Sigmoid colon (tissue), 4 donors: ENCODE results near the gene DHRS7B.

Experiments
- CTCF ChIP-seq, 4 experiments: fragments of 450-650 bp in 3 of 4; fragments of 200-600 bp in 1 of 4; IDR thresholded peaks; one replicate each; pipeline ENCODE4 v1.5.1; 2016 to 2019; ENCODE audit warnings: antibody characterized with exemption in 4 of 4, mild to moderate bottlenecking in 3 of 4, moderate library complexity in 2 of 4
- EP300 ChIP-seq, 4 donors: sonication (generic); formaldehyde crosslinking; IDR thresholded peaks; one replicate each; pipeline ENCODE4 v1.6.1; 2017; ENCODE audit warnings: antibody characterized with exemption in 4 of 4
- POLR2A ChIP-seq, 2 donors: fragments of 450-650 bp; IDR thresholded peaks; one replicate each; pipeline ENCODE4 v1.6.1; 2016; ENCODE audit warnings: antibody characterized with exemption in 2 of 2, mild to moderate bottlenecking in 2 of 2, moderate library complexity in 2 of 2
- POLR2AphosphoS5 ChIP-seq, 4 donors: sonication (generic); formaldehyde crosslinking; IDR thresholded peaks; one replicate each; pipeline ENCODE4 v1.6.1; 2017; ENCODE audit warnings: antibody characterized with exemption in 4 of 4

GRCh38 chr17:21077281-21077680 is 49.5 kb upstream of the DHRS7B start:
- no peak for TF ChIP-seq CTCF (IDR thresholded peaks at IDR 0.05)
- no peak for TF ChIP-seq POLR2A (IDR thresholded peaks at IDR 0.05)
- TF ChIP-seq EP300 (IDR thresholded peaks at IDR 0.05): no peak
- no peak for TF ChIP-seq POLR2AphosphoS5 (IDR thresholded peaks at IDR 0.05)
